OCI-LY1 (cell line): ENCODE measurements around the gene MYO16.

ENCODE experiments used
- CTCF ChIP-seq: fragments of 200-600 bp; sonication (generic), shearing (Covaris generic); IDR thresholded peaks from 2 replicates; pipeline ENCODE4 v1.5.1; 2017; ENCODE audit warnings: mild to moderate bottlenecking, antibody characterized with exemption, low read length, moderate library complexity, mixed read lengths
- EZH2 ChIP-seq: fragments of 200-600 bp; sonication (generic), shearing (Covaris generic); IDR thresholded peaks from 2 replicates; pipeline ENCODE4 v1.8.0; 2017; ENCODE audit warnings: borderline replicate concordance, mixed run types, mild to moderate bottlenecking, antibody characterized with exemption, low read length, moderate library complexity, mixed read lengths

- TF ChIP-seq CTCF (no peak), EZH2 (no peak)
Measured at GRCh38 chr13:109152311-109152820, 523.0 kb downstream of the MYO16 start.
